HFF-Myc (cell line): Measurements from ENCODE around the gene RPRD1A.

ENCODE experiments used
- DNase-seq: peaks from one replicate; pipeline ENCODE4 v3.0.0-alpha.2; 2011; ENCODE audit warnings: low read depth; ENCODE audit errors: extremely low read depth
- H3K4me3 ChIP-seq: replicated peaks from 2 replicates; pipeline ENCODE4 v1.5.1; 2011; ENCODE audit warnings: low read depth, mild to moderate bottlenecking, control low read depth, low read length
- TF ChIP-seq, protein P1 (sequence below): IDR thresholded peaks from 2 replicates; pipeline ENCODE4 v1.5.1; 2012; ENCODE audit warnings: mild to moderate bottlenecking, low read depth, low read length, control low read depth; ENCODE audit errors: missing control alignments

Gene RPRD1A

DNA sequence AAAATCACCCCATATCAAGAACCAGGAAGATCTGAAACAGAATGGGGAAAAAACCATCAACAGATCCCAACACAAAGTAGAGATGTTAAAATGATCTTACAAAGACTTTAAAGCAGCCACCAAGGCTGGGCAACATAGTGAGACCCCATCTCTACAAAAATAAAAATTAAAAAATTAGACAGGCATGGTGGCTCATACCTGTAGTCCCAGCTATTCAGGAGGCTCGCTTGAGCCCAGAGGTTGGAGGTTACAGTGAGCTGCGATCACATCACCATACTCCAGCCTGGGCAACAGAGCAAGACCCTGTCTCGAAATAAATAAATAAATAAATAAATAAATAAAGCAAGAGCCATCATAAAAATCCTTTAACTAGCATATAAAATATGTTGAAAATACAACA lies 20.5 kb downstream of the RPRD1A start:
- H3K4me3 ChIP-seq: no peak overlapping the region
- TF ChIP-seq, protein P1, sequence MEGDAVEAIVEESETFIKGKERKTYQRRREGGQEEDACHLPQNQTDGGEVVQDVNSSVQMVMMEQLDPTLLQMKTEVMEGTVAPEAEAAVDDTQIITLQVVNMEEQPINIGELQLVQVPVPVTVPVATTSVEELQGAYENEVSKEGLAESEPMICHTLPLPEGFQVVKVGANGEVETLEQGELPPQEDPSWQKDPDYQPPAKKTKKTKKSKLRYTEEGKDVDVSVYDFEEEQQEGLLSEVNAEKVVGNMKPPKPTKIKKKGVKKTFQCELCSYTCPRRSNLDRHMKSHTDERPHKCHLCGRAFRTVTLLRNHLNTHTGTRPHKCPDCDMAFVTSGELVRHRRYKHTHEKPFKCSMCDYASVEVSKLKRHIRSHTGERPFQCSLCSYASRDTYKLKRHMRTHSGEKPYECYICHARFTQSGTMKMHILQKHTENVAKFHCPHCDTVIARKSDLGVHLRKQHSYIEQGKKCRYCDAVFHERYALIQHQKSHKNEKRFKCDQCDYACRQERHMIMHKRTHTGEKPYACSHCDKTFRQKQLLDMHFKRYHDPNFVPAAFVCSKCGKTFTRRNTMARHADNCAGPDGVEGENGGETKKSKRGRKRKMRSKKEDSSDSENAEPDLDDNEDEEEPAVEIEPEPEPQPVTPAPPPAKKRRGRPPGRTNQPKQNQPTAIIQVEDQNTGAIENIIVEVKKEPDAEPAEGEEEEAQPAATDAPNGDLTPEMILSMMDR: no peak
- DNase-seq: no peak

- TF ChIP-seq, protein P1: no peak
- DNase-seq: no peak
- H3K4me3 ChIP-seq: no peak overlapping the region
Measured at GRCh38 chr18:36045241-36045991, 21.9 kb downstream of the RPRD1A start.

DNA sequence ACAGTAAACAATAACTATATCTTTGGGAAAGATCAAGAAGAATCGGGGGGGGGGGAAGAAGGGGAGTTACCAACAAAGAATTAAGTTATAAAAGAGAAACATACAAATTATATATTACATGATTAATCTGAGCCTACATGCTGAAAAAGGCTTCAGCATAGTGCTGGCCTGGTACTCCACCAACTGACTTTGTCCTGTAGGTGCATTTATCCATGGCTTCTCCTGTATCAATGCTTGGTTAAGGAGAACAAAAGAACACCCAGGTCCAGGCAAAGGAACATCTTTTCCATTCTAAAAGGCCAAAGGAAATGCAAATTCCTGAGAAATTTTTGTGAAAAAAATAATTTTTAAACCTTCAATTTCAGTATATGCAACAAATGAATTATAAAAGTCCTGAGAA lies 24.2 kb downstream of the RPRD1A start:
- TF ChIP-seq, protein P1: no peak
- H3K4me3 ChIP-seq: no peak overlapping the region
- DNase-seq: no peak

DNA sequence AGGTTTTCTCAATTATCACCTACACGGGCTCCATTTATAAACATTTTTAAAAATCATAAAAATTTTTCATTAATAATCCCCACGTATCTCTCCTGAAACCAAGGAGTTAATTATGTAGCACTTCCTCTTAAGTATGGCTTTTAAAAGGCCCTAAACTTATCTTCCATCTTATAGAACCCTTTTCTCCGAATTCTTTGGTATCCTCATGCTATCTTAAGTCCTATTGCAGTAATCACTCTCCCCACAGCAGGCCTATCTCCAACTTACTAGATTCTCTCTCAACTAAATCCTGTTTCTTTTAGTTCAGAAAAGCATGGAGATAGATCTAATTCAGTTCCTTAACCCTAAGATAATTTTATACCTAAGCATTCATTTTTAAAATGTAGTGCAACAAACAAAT lies 26.2 kb downstream of the RPRD1A start:
- H3K4me3 ChIP-seq: no peak overlapping the region
- no peak for DNase-seq
- TF ChIP-seq, protein P1: no peak

- TF ChIP-seq, protein P1: no peak
- H3K4me3 ChIP-seq: no peak overlapping the region
Measured at GRCh38 chr18:36038102-36038663, 29.2 kb downstream of the RPRD1A start.

GRCh38 chr18:36035253-36035652 lies 32.1 kb downstream of the RPRD1A start:
- no peak overlapping the region for H3K4me3 ChIP-seq
- DNase-seq: peak; percentile 30
- TF ChIP-seq, protein P1: no peak

More at GRCh38 chr18:36038102-36038663, 29.2 kb downstream of the RPRD1A start:
- DNase-seq: no peak
